ENCODE data around the gene AHR. TPM values are rescaled to one million over a fixed set of nuclear protein-coding genes. Genes with fewer than 3 reads are reported as not detected.
A peak's percentile ranks its signal among the peaks of the same experiment; 100 is the strongest.

Gene AHR
- polyA plus RNA-seq, 1 donor (not counting 4 experiments of a cell fraction or from before 2014, with no cell fraction given), result 19.4 TPM

DNA sequence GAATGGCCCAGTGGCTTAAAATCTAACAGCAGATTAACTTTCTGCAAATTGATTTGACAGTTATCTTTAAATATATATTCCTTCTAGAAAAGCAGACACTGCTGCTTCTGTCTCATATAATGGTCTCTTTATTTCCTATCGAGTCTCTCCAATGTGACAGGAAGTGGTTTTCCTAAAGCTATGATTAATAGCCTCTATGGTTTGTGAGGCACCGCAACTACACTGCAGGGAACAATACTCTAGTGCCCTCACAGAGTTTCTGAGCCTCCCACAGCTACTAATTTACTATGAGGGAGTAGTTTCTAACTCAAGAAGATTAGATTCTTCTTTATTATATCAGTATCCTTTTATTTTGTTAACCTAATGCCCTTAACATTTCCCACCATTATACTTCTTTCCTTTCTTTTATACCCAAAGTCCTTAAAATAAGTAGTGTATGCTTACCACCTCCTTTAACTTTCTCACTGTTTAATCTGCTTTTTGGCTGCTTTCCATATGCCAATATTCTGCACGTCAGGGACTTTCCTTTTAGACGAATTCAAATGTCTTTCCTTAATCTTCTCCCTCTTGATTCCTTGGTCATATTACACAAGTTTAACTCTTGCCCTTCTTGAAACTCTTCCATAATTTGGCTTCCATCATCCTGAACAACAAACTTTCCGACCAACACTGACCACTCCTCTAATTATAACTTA is 23.8 kb upstream of the AHR start:
- Histone ChIP-seq H3K4me3 (ENCODE audit: control insufficient read depth in 2 of 3, extremely low read depth in 1 of 3, insufficient read depth in 2 of 3, low read depth in 1 of 3, low read length in 3 of 3) (no peak overlapping the region), H2AFZ (ENCODE audit: control insufficient read depth, low read length) (no peak overlapping the region), H3K27me3 (ENCODE audit: control insufficient read depth, extremely low read depth, insufficient read depth, low read length) (no peaks in the 10 kb centered on the region), H3K79me2 (ENCODE audit: control insufficient read depth, insufficient read depth, low read length) (no peaks in the 10 kb centered on the region), H3K4me1 (ENCODE audit: control insufficient read depth, extremely low read depth, insufficient read depth, low read length) (peaks cover 21% of the 10 kb centered on the region), H3K4me2 (ENCODE audit: control insufficient read depth, extremely low read depth, insufficient read depth, low read depth, low read length) (peak overlapping the region; percentile 43), H4K20me1 (ENCODE audit: control insufficient read depth, extremely low read depth, insufficient read depth, low read length) (no peaks in the 10 kb centered on the region), H3K9me3 (ENCODE audit: control insufficient read depth, low read depth, low read length) (peaks cover 3% of the 10 kb centered on the region), H3K9ac (ENCODE audit: control insufficient read depth, extremely low read depth, insufficient read depth, low read length) (no peak overlapping the region), H3K9me1 (ENCODE audit: control insufficient read depth, extremely low read depth, insufficient read depth, low read length) (no peaks in the 10 kb centered on the region), H3K27ac (ENCODE audit: control insufficient read depth, insufficient read depth, low read length) (peak overlapping the region; percentile 10), H3K36me3 (ENCODE audit: control insufficient read depth in 2 of 2, extremely low read depth in 1 of 2, insufficient read depth in 2 of 2, low read length in 2 of 2) (no peaks in the 10 kb centered on the region)
- dilution Hi-C loops (cut with MboI; ENCODE audit: extremely low pct_ligation_motif_present, low sequenced_read_pairs), result no loop called here
- no peak for TF ChIP-seq EZH2 (IDR thresholded peaks at IDR 0.05; ENCODE audit: low read length)
- TF ChIP-seq, protein P1, sequence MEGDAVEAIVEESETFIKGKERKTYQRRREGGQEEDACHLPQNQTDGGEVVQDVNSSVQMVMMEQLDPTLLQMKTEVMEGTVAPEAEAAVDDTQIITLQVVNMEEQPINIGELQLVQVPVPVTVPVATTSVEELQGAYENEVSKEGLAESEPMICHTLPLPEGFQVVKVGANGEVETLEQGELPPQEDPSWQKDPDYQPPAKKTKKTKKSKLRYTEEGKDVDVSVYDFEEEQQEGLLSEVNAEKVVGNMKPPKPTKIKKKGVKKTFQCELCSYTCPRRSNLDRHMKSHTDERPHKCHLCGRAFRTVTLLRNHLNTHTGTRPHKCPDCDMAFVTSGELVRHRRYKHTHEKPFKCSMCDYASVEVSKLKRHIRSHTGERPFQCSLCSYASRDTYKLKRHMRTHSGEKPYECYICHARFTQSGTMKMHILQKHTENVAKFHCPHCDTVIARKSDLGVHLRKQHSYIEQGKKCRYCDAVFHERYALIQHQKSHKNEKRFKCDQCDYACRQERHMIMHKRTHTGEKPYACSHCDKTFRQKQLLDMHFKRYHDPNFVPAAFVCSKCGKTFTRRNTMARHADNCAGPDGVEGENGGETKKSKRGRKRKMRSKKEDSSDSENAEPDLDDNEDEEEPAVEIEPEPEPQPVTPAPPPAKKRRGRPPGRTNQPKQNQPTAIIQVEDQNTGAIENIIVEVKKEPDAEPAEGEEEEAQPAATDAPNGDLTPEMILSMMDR (optimal IDR thresholded peaks at IDR 0.05 in 1 of 3, IDR thresholded peaks at IDR 0.05 in 1 of 3, conservative IDR thresholded peaks at IDR 0.05 in 1 of 3; ENCODE audit: extremely low read depth in 1 of 3, insufficient read depth in 2 of 3, low read length in 3 of 3), result no peak
- DNase-seq (ENCODE audit: low read depth, low spot score), result no peak
- FAIRE-seq, result peak; percentile 56

DNA sequence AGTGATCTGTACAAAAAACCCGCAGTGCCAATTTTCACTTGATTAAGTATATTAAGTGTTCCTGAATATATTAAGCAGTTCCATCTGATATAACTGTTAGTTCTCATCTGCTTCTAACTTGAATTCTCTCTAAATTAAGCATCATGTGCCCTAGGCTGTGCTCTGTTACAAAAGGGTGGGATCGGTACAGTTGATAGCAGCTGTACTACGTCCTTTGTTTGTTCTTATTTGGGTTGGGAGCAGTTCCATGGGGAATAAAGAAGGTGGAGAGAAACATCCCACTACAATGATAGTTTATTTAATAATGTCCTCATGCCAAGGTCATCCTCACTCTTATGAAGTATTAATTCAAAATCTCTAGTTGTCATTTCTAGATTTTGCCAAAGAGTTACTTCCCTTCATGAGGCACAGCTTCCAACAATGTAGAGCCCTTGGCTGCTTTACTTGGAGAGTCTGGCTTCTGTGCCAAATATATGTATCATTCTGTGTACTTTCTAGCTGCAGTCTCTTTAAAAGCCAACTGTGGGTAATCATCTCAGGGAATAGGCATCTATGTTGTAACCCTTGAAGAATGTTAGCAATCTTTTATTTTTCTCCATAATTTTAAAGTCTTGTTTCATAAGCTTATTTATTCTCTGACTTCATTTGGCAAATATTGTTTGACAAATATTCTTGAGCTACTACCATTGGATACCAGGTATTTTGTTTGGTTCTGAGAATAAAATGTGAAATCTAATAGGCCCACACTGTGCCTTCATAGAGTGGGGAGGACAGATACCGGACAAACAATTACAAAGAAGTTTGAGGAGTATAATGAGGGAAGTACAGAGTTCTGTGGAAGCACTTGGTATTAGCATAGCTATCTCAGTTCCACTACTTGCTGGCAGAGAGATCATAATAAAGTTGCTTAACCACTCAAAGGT is 22.4 kb upstream of the AHR start:
- peak; percentile 91 for FAIRE-seq
- H3K4me1 ChIP-seq (ENCODE audit: control insufficient read depth, extremely low read depth, insufficient read depth, low read length), result peaks cover 21% of the 10 kb centered on the region
- H3K9ac ChIP-seq (ENCODE audit: control insufficient read depth, extremely low read depth, insufficient read depth, low read length), result no peak overlapping the region
- H3K9me1 ChIP-seq (ENCODE audit: control insufficient read depth, extremely low read depth, insufficient read depth, low read length), result no peaks in the 10 kb centered on the region
- H3K4me3 ChIP-seq (ENCODE audit: control insufficient read depth in 2 of 3, extremely low read depth in 1 of 3, insufficient read depth in 2 of 3, low read depth in 1 of 3, low read length in 3 of 3), result peak overlapping the region in 2 of 3 experiments; percentile 13 to 15
- dilution Hi-C loops (cut with MboI; ENCODE audit: extremely low pct_ligation_motif_present, low sequenced_read_pairs), result no loop called here
- no peaks in the 10 kb centered on the region for H3K36me3 ChIP-seq (ENCODE audit: control insufficient read depth in 2 of 2, extremely low read depth in 1 of 2, insufficient read depth in 2 of 2, low read length in 2 of 2)
- DNase-seq (ENCODE audit: low read depth, low spot score), result no peak
- H3K27ac ChIP-seq (ENCODE audit: control insufficient read depth, insufficient read depth, low read length), result peak overlapping the region; percentile 16
- H3K9me3 ChIP-seq (ENCODE audit: control insufficient read depth, low read depth, low read length), result no peaks in the 10 kb centered on the region
- peak overlapping the region; percentile 36 for H2AFZ ChIP-seq (ENCODE audit: control insufficient read depth, low read length)
- no peaks in the 10 kb centered on the region for H3K79me2 ChIP-seq (ENCODE audit: control insufficient read depth, insufficient read depth, low read length)
- H3K4me2 ChIP-seq (ENCODE audit: control insufficient read depth, extremely low read depth, insufficient read depth, low read depth, low read length), result peak overlapping the region; percentile 58
- no peak for TF ChIP-seq EZH2 (IDR thresholded peaks at IDR 0.05; ENCODE audit: low read length)
- TF ChIP-seq, protein P1 (optimal IDR thresholded peaks at IDR 0.05 in 1 of 3, IDR thresholded peaks at IDR 0.05 in 1 of 3, conservative IDR thresholded peaks at IDR 0.05 in 1 of 3; ENCODE audit: extremely low read depth in 1 of 3, insufficient read depth in 2 of 3, low read length in 3 of 3), result no peak
- H3K27me3 ChIP-seq (ENCODE audit: control insufficient read depth, extremely low read depth, insufficient read depth, low read length), result no peaks in the 10 kb centered on the region
- no peaks in the 10 kb centered on the region for H4K20me1 ChIP-seq (ENCODE audit: control insufficient read depth, extremely low read depth, insufficient read depth, low read length)
